DMS153 (cell line): ENCODE results near the gene PSMD13.

ENCODE experiments used
- DNase-seq: peaks from one replicate; lab custom pipeline; 2025; lab: John Stamatoyannopoulos, UW

PSMD13 gene

DNA sequence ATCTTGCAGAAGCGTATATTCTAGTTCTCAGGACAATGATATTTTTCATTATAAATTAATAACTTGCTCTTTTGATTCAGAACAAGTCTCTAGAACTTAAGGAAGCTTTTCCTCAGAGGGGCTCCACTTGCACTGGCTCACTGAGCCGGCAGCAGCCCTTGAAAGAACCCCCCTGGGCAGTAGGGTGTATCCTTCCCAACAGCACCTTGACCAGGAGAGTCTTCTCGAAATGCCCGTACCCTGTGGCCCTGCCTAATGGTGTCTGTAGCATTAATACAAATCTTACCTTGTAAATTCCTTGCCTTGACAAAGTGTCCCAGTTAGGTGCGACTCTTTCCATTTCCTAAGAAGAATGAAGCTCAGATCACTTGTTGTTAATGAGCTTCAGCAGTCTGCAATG, 13.5 kb downstream of the PSMD13 start:
- DNase-seq: no peak

GRCh38 chr11:250740-251299, 14.0 kb downstream of the PSMD13 start:
- peak; percentile 13 for DNase-seq

DNA sequence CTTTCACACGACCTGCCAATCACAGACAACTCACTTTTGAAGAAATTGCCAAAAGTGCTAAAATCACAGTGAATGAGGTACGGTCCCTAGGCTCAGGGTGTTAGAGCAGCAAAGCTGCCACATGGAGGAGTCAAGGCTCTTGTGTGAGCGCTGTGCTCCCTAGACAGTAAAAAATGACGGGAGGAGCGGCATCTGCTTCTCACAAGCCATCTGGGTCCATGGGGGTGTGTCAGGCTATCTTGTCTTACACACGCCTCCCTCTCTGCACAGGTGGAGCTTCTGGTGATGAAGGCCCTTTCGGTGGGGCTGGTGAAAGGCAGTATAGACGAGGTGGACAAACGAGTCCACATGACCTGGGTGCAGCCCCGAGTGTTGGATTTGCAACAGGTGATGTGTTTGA, 14.8 kb downstream of the PSMD13 start:
- DNase-seq: no peak

DNA sequence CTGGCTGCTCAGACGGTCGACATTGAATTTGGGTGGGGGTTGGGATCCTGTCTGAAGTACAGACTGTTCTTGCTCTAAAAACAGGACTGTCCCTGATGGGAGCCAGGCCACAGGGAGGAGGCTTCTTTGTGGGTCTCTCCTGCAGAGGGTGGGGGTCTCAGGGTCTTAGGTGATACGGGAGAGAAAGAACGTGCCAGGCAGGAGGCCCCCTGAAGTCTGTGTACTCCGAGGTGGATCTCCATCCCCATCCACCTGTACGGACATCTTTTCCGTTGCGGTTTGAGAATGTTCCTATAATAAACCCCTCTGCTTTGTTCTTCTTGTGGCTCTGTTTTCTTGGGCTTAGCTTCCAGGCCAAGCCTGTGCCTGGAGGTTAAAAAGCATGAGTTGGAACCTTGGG, 15.9 kb downstream of the PSMD13 start:
- no peak for DNase-seq

- DNase-seq: no peak
Observed at GRCh38 chr11:253160-253885, 16.5 kb downstream of the PSMD13 start.

DNA sequence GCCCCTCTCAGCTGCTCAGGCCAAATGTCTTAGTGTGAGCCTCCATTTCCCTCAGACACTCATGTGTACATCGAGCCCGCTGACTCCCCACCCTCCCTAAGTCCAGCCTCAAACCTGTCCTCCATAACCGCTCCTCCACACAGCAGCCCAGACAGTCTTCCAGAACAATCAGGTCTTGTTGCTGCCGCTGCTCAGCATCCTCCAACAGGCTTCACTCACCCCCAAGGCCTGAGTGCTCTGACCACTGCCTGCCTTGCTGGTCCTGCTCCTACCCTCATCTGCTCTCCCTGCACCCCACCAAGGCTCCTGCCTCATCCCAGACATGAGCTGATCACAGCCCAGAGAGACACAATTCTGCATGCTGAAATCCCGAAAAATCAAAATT, 17.1 kb downstream of the PSMD13 start:
- no peak for DNase-seq

- DNase-seq: no peak
Observed at GRCh38 chr11:255176-255575, 18.4 kb downstream of the PSMD13 start.

- DNase-seq: no peak
Observed at GRCh38 chr11:255816-256215, 19.0 kb downstream of the PSMD13 start.

- DNase-seq: no peak
Observed at GRCh38 chr11:256952-257737, 20.4 kb downstream of the PSMD13 start.

DNA sequence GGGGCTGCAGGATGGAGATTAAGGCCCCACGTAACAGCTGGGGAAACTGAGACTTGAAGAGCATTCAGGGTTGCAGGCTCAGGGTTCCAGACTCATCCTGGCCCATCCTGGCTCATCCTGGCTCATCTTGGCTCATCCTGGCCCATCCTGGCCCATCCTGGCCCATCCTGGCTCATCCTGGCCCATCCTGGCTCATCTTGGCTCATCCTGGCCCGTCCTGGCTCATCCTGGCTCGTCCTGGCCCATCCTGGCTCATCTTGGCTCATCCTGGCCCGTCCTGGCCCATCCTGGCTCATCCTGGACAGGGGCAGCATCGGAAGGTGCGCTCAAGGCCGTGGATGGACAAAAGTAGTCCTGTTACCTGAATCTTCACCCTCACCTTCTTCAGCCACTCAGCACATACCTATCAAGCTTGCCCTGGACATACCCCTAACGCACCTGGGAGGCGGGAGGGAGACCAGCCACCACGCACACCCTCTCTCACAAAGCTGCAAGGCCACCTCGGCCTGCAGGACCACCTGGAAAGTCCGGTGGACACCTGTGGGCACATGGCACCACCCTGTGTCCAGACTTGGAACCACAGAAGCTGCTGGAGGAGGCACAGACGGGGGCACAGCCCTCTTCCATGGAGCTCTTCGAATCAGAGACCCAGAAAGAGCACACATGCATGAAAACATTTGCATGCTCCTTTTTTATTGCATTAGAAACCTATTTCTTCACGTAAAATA, 21.2 kb downstream of the PSMD13 start:
- no peak for DNase-seq

- DNase-seq: no peak
Observed at GRCh38 chr11:259413-259812, 22.6 kb downstream of the PSMD13 start.

DNA sequence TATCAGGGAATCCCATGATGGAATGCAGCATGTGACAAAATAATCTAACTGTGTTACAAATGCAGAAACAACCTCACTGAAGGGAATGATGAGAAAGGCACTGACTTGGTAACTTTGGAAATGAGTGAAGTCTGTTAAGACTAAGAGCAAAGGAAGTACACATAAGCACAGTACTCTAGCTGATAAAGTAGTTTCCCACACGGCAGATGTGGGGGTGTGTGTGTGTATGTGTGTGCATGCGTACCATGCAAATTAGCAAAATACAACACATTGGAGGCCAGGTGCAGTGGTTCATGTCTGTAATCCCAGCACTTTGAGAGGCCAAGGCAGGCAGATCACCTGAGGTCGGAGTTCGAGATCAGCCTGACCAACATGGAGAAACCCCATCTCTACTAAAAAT, 24.8 kb downstream of the PSMD13 start:
- DNase-seq: no peak

- DNase-seq: no peak
Observed at GRCh38 chr11:266676-267439, 30.1 kb downstream of the PSMD13 start.

DNA sequence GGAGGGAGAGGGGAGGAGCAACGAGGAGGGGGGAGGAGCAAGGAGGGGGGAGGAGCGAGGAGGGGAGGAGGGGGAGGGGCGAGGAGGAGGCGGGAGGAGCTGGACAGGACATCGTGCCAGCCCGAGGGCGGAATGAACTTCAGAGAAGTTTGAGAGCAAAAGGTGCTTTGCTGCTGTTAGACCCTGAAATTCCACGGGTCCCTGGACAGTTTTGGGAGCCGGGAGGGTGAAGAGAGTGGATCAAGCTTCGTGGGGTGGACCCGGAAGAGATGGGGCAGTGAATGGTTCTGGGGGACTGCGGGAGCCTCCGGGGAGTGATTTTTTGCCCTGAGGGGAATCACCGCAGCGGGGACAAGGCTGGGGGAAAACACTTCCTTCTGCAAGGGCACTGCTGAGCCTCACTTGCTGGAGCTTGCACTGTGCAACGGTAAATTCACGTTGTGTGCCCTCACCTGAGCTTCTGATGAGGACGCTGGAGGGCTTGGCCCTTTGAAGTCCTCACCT, 30.8 kb downstream of the PSMD13 start:
- no peak for DNase-seq

DNA sequence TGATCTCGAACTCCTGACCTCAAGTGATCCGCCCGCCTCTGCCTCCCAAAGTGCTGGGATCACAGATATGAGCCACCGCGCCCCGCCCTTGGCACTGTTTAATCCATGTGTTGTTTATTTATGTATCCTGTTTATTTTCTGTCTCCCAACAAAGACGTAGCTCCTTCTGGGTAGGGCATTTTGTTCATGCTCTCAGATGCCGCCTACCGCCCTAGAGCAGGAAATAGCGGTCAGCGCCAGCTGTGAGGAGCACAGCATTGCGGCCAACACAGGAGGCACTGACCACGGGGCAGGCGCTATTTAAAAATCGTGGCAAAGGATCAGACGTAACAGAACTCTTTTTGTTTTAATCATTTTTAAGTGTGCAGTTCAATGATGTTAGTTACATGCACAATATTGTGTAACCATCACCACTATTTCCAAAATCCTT, 32.0 kb downstream of the PSMD13 start:
- peak; percentile 11 for DNase-seq

DNA sequence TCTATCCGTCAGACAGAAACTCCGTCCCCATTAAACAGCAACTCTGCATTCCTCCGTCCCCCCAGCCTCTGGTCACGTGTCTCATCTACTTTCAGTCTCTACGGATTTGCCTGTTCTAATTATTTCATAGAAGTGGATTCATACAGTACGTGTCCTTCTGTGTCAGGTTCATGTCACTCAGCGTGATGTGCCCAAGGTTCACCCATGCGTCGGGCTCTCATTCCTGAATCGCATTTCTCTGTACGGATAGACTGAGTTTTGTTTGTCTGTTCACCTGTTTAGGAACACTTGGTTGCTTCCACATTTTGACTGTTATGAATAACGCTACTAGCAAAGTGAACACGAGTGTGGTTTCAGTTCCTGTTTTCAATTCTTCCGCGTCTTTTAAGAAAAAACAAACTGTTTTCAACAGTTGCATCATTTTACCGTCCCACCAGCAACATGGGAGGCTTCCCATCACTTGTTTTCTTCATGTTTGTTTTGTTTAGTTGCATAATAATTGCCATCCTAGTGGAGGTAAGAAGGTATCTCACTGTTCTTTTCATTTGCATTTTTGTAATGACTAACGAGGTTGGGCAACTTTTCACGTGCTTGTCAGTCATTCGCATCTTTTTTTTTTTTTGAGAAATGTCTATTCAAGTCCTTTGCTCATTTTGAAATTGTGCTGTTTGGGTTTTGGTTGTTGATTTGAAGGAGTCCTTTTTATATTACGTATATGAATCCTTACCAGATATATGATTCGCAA, 32.5 kb downstream of the PSMD13 start:
- no peak for DNase-seq

- no peak for DNase-seq
Observed at GRCh38 chr11:270451-271318, 33.9 kb downstream of the PSMD13 start.

DNA sequence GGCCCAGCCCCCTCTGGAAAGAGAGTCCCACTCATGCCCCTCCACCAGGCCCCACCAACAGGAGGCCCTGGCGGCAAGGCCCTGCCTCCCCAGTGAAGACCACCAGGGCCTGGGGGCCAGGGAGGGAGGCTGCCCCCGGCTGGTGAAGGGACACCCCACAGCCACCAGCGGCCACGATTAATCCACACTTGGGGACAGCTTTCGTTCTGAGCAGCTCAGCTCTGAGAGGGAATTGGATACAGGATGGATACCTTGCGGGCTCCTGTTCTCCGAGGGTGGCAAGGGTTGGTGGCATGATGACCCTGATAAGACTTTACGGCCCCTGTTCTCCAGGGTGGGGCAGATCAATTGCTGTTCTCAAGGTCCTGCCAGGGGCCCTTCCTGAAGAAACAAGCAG, 34.5 kb downstream of the PSMD13 start:
- DNase-seq: no peak

- no peak for DNase-seq
Observed at GRCh38 chr11:272195-272930, 35.6 kb downstream of the PSMD13 start.

DNA sequence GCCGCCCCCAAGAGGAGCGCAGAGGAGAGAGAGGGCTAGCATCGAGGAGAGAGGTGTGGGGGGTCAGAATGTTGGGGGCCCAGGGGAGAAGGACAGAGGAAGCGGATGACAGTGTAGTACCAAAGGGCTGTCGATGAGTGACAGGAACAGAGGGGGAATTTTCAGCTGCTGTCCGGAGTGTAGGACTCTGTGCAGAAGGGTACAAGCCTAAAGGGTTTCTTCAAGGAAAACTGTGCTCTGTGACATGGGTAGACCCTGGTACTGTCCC, 36.1 kb downstream of the PSMD13 start:
- DNase-seq: no peak
